ENCODE data around the gene AMBRA1.

The AMBRA1 gene

GRCh38 chr11:46505741-46506482, 87.9 kb downstream of the AMBRA1 start:
- DNase-seq, result no peak

- DNase-seq, result no peak
Measured at GRCh38 chr11:46504817-46505613, 88.8 kb downstream of the AMBRA1 start.

- no peak for DNase-seq
Measured at GRCh38 chr11:46499821-46500220, 94.0 kb downstream of the AMBRA1 start.

- DNase-seq, result no peak
Measured at GRCh38 chr11:46498968-46499367, 94.9 kb downstream of the AMBRA1 start.

GRCh38 chr11:46498179-46498578, 95.6 kb downstream of the AMBRA1 start:
- no peak for DNase-seq

- DNase-seq, result no peak
Measured at GRCh38 chr11:46497498-46497897, 96.3 kb downstream of the AMBRA1 start.

GRCh38 chr11:46493791-46494190, 100.0 kb downstream of the AMBRA1 start:
- DNase-seq, result no peak

- DNase-seq, result no peak
Measured at GRCh38 chr11:46492532-46492931, 101.3 kb downstream of the AMBRA1 start.

- no peak for DNase-seq
Measured at GRCh38 chr11:46491661-46492330, 102.0 kb downstream of the AMBRA1 start.

GRCh38 chr11:46490666-46491065, 103.2 kb downstream of the AMBRA1 start:
- DNase-seq, result no peak

- peak; percentile 32 for DNase-seq
Measured at GRCh38 chr11:46489656-46490560, 103.9 kb downstream of the AMBRA1 start.

GRCh38 chr11:46485856-46486443, 107.9 kb downstream of the AMBRA1 start:
- no peak for DNase-seq

GRCh38 chr11:46484101-46484500, 109.7 kb downstream of the AMBRA1 start:
- DNase-seq, result no peak

- DNase-seq, result no peak
Measured at GRCh38 chr11:46480909-46481308, 112.9 kb downstream of the AMBRA1 start.

- DNase-seq, result no peak
Measured at GRCh38 chr11:46480166-46480726, 113.6 kb downstream of the AMBRA1 start.

GRCh38 chr11:46479601-46480000, 114.2 kb downstream of the AMBRA1 start:
- DNase-seq, result no peak

GRCh38 chr11:46478196-46478595, 115.6 kb downstream of the AMBRA1 start:
- DNase-seq, result no peak

GRCh38 chr11:46477136-46477535, 116.7 kb downstream of the AMBRA1 start:
- no peak for DNase-seq

GRCh38 chr11:46475926-46476545, 117.8 kb downstream of the AMBRA1 start:
- no peak for DNase-seq

GRCh38 chr11:46475051-46475925, 118.5 kb downstream of the AMBRA1 start:
- no peak for DNase-seq

- DNase-seq, result no peak
Measured at GRCh38 chr11:46472662-46472994, 121.2 kb downstream of the AMBRA1 start.

Measured in stimulated activated CD4-positive, alpha-beta T cell treated with anti-CD3 and anti-CD28 coated beads, Interleukin-15, amount 100 ng/mL, for 24 hours (primary cell).